Measurements from ENCODE around the gene PIWIL4. TPM values are rescaled to one million over a fixed set of nuclear protein-coding genes. Genes with fewer than 3 reads are reported as not detected.

Gene PIWIL4
- total and polyA plus RNA-seq, 10 donors: 3.5 to 10.3 (median 5.0) TPM

DNA sequence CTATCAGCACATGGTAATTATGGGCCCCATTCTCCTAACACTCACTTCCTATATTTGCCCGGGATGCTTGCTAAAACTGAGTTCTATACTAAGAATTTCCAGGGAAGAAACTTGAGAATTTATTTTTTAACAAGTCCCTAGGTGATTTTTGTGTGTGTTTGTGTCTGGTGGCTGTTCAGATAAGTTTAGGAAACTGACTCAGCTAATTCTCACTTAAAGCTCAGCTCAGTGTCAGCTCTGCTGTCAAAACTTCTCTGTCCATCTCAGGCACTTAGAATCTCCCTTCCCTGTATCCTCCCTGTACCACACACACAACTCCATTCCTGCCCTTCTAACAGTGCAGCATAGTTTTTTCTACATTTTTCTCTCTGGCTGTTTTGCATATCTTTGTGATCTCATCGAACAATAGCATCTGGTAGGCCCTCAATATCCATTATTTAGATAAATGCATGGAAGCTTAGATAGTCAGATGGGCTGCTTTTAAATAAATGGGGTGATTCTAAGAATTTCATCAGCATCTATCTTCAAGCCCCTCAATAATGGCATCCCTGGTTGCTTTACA, 69.3 kb downstream of the PIWIL4 start:
- Histone ChIP-seq H3K36me3 (no peaks in the 10 kb centered on the region), H3K9me3 (no peaks in the 10 kb centered on the region), H3K4me1 (peaks cover 5 to 26% (median 15%) of the 10 kb centered on the region in 6 donors), H3K27me3 (replicated peaks in 1 of 7) (no peaks in the 10 kb centered on the region), H3K27ac (no peak overlapping the region), H3K4me3 (no peak overlapping the region)
- intact Hi-C loops (cut with DNase I; ENCODE audit: low total_unique reads): no loop called here
- TF ChIP-seq POLR2A (IDR thresholded peaks at IDR 0.05) (no peak), POLR2AphosphoS5 (IDR thresholded peaks at IDR 0.05) (no peak)
- TF ChIP-seq, protein P1, sequence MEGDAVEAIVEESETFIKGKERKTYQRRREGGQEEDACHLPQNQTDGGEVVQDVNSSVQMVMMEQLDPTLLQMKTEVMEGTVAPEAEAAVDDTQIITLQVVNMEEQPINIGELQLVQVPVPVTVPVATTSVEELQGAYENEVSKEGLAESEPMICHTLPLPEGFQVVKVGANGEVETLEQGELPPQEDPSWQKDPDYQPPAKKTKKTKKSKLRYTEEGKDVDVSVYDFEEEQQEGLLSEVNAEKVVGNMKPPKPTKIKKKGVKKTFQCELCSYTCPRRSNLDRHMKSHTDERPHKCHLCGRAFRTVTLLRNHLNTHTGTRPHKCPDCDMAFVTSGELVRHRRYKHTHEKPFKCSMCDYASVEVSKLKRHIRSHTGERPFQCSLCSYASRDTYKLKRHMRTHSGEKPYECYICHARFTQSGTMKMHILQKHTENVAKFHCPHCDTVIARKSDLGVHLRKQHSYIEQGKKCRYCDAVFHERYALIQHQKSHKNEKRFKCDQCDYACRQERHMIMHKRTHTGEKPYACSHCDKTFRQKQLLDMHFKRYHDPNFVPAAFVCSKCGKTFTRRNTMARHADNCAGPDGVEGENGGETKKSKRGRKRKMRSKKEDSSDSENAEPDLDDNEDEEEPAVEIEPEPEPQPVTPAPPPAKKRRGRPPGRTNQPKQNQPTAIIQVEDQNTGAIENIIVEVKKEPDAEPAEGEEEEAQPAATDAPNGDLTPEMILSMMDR (IDR thresholded peaks at IDR 0.05 in 8 of 11, conservative IDR thresholded peaks at IDR 0.05 in 3 of 11): no peak
- WGBS, 5 donors: 61 to 77% (median 70%) methylated on average over 2 of the region's 2 CpGs
- DNase-seq: no peak

DNA sequence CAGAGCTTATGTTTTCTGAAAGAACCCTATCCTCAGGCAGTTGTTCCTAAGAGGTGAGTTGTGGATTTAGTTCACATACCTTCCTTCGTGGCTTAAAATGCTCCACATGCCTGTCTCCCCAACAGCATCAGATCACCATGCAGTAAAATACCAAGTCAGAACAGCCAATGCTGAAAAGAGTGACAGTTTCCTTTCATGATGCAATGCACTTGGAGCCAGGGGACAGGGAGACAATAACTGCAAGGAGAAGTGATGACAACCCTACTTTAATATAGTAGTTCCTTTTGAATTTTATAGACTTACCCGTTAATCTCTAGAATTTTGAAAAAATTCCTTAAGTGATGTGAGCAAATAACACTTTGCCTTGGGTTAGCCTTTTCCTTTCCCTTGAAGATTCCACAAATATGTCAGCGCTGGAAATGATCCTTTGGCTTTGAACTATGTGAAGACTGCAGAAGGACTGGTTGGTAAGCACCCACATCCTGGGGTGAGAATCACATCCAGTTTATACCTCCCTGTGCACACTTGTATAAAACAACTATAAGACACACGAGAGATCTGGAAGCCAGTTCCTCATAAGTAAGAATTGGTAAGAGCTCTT, 71.2 kb downstream of the PIWIL4 start:
- peaks cover 5 to 26% (median 15%) of the 10 kb centered on the region in 6 donors for H3K4me1 ChIP-seq
- TF ChIP-seq POLR2A (IDR thresholded peaks at IDR 0.05) (no peak), POLR2AphosphoS5 (IDR thresholded peaks at IDR 0.05) (no peak)
- TF ChIP-seq, protein P1 (IDR thresholded peaks at IDR 0.05 in 8 of 11, conservative IDR thresholded peaks at IDR 0.05 in 3 of 11): no peak
- peak overlapping the region; percentile 26 to 77 (median 68) for H3K27ac ChIP-seq
- no peaks in the 10 kb centered on the region for H3K9me3 ChIP-seq
- H3K27me3 ChIP-seq (replicated peaks in 1 of 7): no peaks in the 10 kb centered on the region
- intact Hi-C loops (cut with DNase I; ENCODE audit: low total_unique reads): no loop called here
- DNase-seq: no peak
- H3K4me3 ChIP-seq: peak overlapping the region in 1 of 8 donors; percentile 4
- 55 to 81% (median 63%) methylated on average over 4 of the region's 4 CpGs for WGBS, 5 donors
- no peaks in the 10 kb centered on the region for H3K36me3 ChIP-seq

DNA sequence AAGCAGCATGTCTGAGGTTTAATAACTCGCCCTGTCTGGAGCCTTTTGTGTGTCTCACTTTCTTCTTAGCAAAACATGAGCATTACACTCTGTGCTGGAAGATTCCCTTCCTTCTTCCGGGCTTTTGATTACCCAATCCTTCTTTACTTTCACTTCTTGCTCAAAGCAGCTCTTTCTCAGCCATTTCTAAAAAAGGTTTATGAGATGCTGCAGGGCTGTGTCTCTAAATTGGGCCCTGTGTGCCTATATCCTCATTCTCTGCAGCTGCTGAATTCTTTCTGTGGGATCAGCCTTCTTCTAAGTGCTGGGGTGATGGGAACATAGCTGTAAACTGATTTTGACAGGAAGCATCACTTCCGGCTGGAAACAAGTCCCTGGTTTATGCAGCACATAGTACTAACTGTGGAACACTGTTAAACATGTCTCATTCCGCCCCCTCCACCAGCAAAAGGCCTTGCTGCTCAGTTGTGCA, 71.8 kb downstream of the PIWIL4 start:
- Histone ChIP-seq H3K4me1 (peaks cover 5 to 26% (median 15%) of the 10 kb centered on the region in 6 donors), H3K27me3 (replicated peaks in 1 of 7) (no peaks in the 10 kb centered on the region), H3K27ac (peak overlapping the region; percentile 26 to 77 (median 68)), H3K36me3 (no peaks in the 10 kb centered on the region), H3K4me3 (peak overlapping the region in 1 of 8 donors; percentile 4), H3K9me3 (no peaks in the 10 kb centered on the region)
- 41 to 60% (median 42%) methylated on average over 4 of the region's 4 CpGs for WGBS, 5 donors
- no peak for DNase-seq
- TF ChIP-seq, protein P1 (IDR thresholded peaks at IDR 0.05 in 8 of 11, conservative IDR thresholded peaks at IDR 0.05 in 3 of 11): no peak
- TF ChIP-seq POLR2AphosphoS5 (IDR thresholded peaks at IDR 0.05): no peak
- no peak for TF ChIP-seq POLR2A (IDR thresholded peaks at IDR 0.05)
- intact Hi-C loops (cut with DNase I; ENCODE audit: low total_unique reads): no loop called here

Data from spleen (tissue), 11 donors.